Panc1 (cell line): ENCODE measurements around the gene ARFGEF2. TPM values are rescaled to one million over a fixed set of nuclear protein-coding genes. Genes with fewer than 3 reads are reported as not detected.

Experiments
- ATAC-seq: fragments of 200-7000 bp; cut with Tn5 transposase; 2 replicates; pipeline ENCODE4 v1.9.1; 2020; ENCODE audit warnings: mild to moderate bottlenecking, moderate library complexity
- BruUV-seq: library from RNA; stranded (reverse); fragments of 400-500 nt; replicated peaks from 2 replicates; lab custom pipeline; 2021; lab: Mats Ljungman, UMichigan
- CTCF ChIA-PET: fragments of 300-600 bp; sonication (Branson Sonifier 250); formaldehyde crosslinking; loops from one replicate; lab custom pipeline; 2022; ENCODE audit warnings: antibody characterized with exemption; lab: Charles Lee
- POLR2A ChIA-PET: fragments of 300-600 bp; sonication (Branson Sonifier 250); formaldehyde crosslinking; loops from one replicate; lab custom pipeline; 2022; ENCODE audit warnings: antibody characterized with exemption; lab: Charles Lee
- DNase-seq: peaks from one replicate; pipeline ENCODE4 v3.0.0-alpha.2; 2010; ENCODE audit warnings: low read depth, low spot score
- H3K27ac ChIP-seq: 2 replicates; pipeline ENCODE4 v1.5.1; 2011; ENCODE audit warnings: mild to moderate bottlenecking, low read length, inconsistent platforms
- H3K27me3 ChIP-seq: fragments of 200-500 bp; sonication (Bioruptor generic); 2 replicates; pipeline ENCODE4 v1.6.0; 2014; ENCODE audit warnings: low read length, inconsistent platforms; ENCODE audit not compliant: control insufficient read depth, insufficient read depth
- H3K36me3 ChIP-seq: fragments of 200-500 bp; sonication (Bioruptor generic); 2 replicates; pipeline ENCODE4 v1.5.1; 2014; ENCODE audit warnings: inconsistent platforms, mild to moderate bottlenecking, low read length, moderate library complexity; ENCODE audit not compliant: control insufficient read depth, insufficient read depth
- H3K4me1 ChIP-seq: 2 replicates; pipeline ENCODE4 v1.5.1; 2011; ENCODE audit warnings: inconsistent platforms, mild to moderate bottlenecking, low read length, moderate library complexity; ENCODE audit not compliant: control insufficient read depth, insufficient read depth
- H3K4me3 ChIP-seq, 2 experiments: 2 replicates each; pipeline ENCODE4 v1.5.1; 2011 to 2012; ENCODE audit warnings: low read depth in 2 of 2, low read length in 2 of 2, mild to moderate bottlenecking in 2 of 2, inconsistent platforms in 1 of 2, moderate library complexity in 1 of 2
- H3K9me3 ChIP-seq: fragments of 200-500 bp; sonication (Bioruptor generic); 2 replicates; pipeline ENCODE4 v1.5.1; 2014; ENCODE audit warnings: low read depth, mild to moderate bottlenecking, inconsistent platforms, low read length, moderate library complexity; ENCODE audit not compliant: control insufficient read depth, insufficient read depth
- CTCF ChIP-seq: fragments of 450-650 bp; IDR thresholded peaks from 2 replicates; pipeline ENCODE4 v1.5.1; 2017; ENCODE audit warnings: mild to moderate bottlenecking
- POLR2AphosphoS5 ChIP-seq: IDR thresholded peaks from 2 replicates; pipeline ENCODE4 v1.6.1; 2012; ENCODE audit warnings: mild to moderate bottlenecking, low read depth, low read length, moderate library complexity
- REST ChIP-seq, 2 experiments: IDR thresholded peaks; 2 replicates each; pipeline ENCODE4 v1.6.1; 2011 to 2012; ENCODE audit warnings: low read depth in 2 of 2, control low read depth in 1 of 2, low read length in 1 of 2, mild to moderate bottlenecking in 1 of 2, moderate library complexity in 1 of 2; ENCODE audit not compliant: insufficient read depth in 1 of 2
- SIN3A ChIP-seq: IDR thresholded peaks from 2 replicates; pipeline ENCODE4 v1.6.1; 2012; ENCODE audit warnings: low read depth, mild to moderate bottlenecking, low read length, moderate library complexity, borderline replicate concordance; ENCODE audit not compliant: insufficient read depth
- TCF7L2 ChIP-seq: IDR thresholded peaks from 2 replicates; pipeline ENCODE4 v1.6.1; 2011; ENCODE audit warnings: mild to moderate bottlenecking, low read depth, low read length, inconsistent platforms
- in situ Hi-C: cut with HindIII; loops from 2 replicates; pipeline ENCODE4 v1.10.0; 2016; ENCODE audit warnings: low sequenced_read_pairs, low pct_unique_long_range_greater_than_20kb
- intact Hi-C: fragments of 100-400 bp; cut with micrococcal nuclease; formaldehyde crosslinking; loops from one replicate; pipeline ENCODE4 v1.10.0; 2022; ENCODE audit not compliant: unreplicated experiment
- total RNA-seq: library from RNA; stranded (reverse); gene quantifications from one replicate; pipeline ENCODE4 v1.2.1, GENCODE V29; 2021; ENCODE audit not compliant: unreplicated experiment

ARFGEF2 gene
- total RNA-seq, 1 experiment from 2014 or later: 36.6 TPM

GRCh38 chr20:48937674-48938073, 16.2 kb downstream of the ARFGEF2 start:
- ChIA-PET CTCF (no interaction called here), POLR2A (no interaction called here)
- Histone ChIP-seq H3K9me3 (no peaks in the 10 kb centered on the region), H3K4me3 (no peak overlapping the region), H3K4me1 (no peaks in the 10 kb centered on the region), H3K27ac (no peak overlapping the region), H3K36me3 (no peaks in the 10 kb centered on the region), H3K27me3 (no peaks in the 10 kb centered on the region)
- no peak for DNase-seq
- intact Hi-C loops (no loop called here), in situ Hi-C loops (no loop called here)
- ATAC-seq: peak; percentile 22; the same call in 1 of the 2 replicates
- TF ChIP-seq REST (IDR thresholded peaks at IDR 0.05; ENCODE audit: insufficient read depth in 1 of 2, low read depth in 2 of 2, low read length in 1 of 2): no peak
- no peak for TF ChIP-seq SIN3A
- no peak for TF ChIP-seq POLR2AphosphoS5
- TF ChIP-seq TCF7L2: no peak
- TF ChIP-seq CTCF: no peak
- no TSS peak for BruUV-seq

GRCh38 chr20:48938670-48939069, 17.2 kb downstream of the ARFGEF2 start:
- no TSS peak for BruUV-seq
- TF ChIP-seq POLR2AphosphoS5 (no peak), CTCF (no peak), SIN3A (no peak), TCF7L2 (no peak), REST (IDR thresholded peaks at IDR 0.05; ENCODE audit: insufficient read depth in 1 of 2, low read depth in 2 of 2, low read length in 1 of 2) (no peak)
- Histone ChIP-seq H3K9me3 (no peaks in the 10 kb centered on the region), H3K27me3 (no peaks in the 10 kb centered on the region), H3K4me3 (no peak overlapping the region), H3K36me3 (no peaks in the 10 kb centered on the region), H3K27ac (no peak overlapping the region), H3K4me1 (no peaks in the 10 kb centered on the region)
- ATAC-seq: no peak
- ChIA-PET CTCF (no interaction called here), POLR2A (no interaction called here)
- intact Hi-C loops: no loop called here
- in situ Hi-C loops: no loop called here
- no peak for DNase-seq
